ENCODE measurements around the gene NINJ2.

DNA sequence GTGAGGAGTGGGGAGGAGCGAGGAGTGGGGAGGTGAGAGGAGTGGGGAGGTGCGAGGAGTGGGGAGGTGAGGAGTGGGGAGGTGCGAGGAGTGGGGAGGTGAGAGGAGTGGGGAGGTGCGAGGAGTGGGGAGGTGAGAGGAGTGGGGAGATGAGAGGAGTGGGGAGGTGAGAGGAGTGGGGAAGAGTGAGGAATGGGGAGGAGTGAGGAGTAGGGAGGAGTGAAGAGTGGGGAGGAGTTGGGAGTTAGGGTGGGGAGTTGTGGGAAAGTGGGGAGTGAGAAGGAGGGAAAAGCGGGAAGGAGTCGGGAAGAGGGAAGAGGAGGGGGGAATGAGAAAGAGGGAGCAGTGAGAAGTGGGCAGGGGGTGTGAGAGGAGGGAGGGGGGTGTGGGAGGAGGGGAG lies 117.4 kb downstream of the NINJ2 start:
- TF ChIP-seq, protein P1, sequence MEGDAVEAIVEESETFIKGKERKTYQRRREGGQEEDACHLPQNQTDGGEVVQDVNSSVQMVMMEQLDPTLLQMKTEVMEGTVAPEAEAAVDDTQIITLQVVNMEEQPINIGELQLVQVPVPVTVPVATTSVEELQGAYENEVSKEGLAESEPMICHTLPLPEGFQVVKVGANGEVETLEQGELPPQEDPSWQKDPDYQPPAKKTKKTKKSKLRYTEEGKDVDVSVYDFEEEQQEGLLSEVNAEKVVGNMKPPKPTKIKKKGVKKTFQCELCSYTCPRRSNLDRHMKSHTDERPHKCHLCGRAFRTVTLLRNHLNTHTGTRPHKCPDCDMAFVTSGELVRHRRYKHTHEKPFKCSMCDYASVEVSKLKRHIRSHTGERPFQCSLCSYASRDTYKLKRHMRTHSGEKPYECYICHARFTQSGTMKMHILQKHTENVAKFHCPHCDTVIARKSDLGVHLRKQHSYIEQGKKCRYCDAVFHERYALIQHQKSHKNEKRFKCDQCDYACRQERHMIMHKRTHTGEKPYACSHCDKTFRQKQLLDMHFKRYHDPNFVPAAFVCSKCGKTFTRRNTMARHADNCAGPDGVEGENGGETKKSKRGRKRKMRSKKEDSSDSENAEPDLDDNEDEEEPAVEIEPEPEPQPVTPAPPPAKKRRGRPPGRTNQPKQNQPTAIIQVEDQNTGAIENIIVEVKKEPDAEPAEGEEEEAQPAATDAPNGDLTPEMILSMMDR (conservative IDR thresholded peaks at IDR 0.05 in 1 of 2, IDR thresholded peaks at IDR 0.05 in 1 of 2; ENCODE audit: extremely low read depth in 1 of 2, insufficient read depth in 1 of 2, low read depth in 1 of 2, low read length in 2 of 2), result no peak
- no peak for TF ChIP-seq EZH2 (IDR thresholded peaks at IDR 0.05; ENCODE audit: borderline replicate concordance, low read length)

Data from mammary epithelial cell (primary cell).